Fibroblast of skin of left quadriceps (primary cell): ENCODE results near the gene ACAT2.
"Not testable (repeated sequence)": the region's sequence is repeated elsewhere in the genome, so short reads cannot be mapped to it uniquely, and the experiment has no call there.

ENCODE experiments used
- DNase-seq, 2 experiments: peaks; one replicate each; pipeline ENCODE4 v3.0.0-alpha.2; 2013; ENCODE audit warnings: low read depth in 2 of 2

ACAT2 gene

GRCh38 chr6:159761873-159762680, at the start of gene ACAT2:
TSS of gene ACAT2 (plus strand) at chr6:159762045. CDS start at chr6:159762088, 43 bp downstream.
- DNase-seq, result peak; percentile 90

GRCh38 chr6:159712389-159712788, 49.5 kb upstream of the ACAT2 start:
- not testable (repeated sequence) for DNase-seq

GRCh38 chr6:159713984-159714383, 47.9 kb upstream of the ACAT2 start:
- DNase-seq, result no peak

- DNase-seq, result no peak
Observed at GRCh38 chr6:159714404-159714803, 47.4 kb upstream of the ACAT2 start.

- DNase-seq, result no peak
Observed at GRCh38 chr6:159715166-159715565, 46.7 kb upstream of the ACAT2 start.

- no peak for DNase-seq
Observed at GRCh38 chr6:159715605-159716004, 46.2 kb upstream of the ACAT2 start.

- DNase-seq, result peak; percentile 89 to 92
Observed at GRCh38 chr6:159716247-159717096, 45.4 kb upstream of the ACAT2 start.

- DNase-seq, result no peak
Observed at GRCh38 chr6:159718634-159719033, 43.2 kb upstream of the ACAT2 start.

- no peak for DNase-seq
Observed at GRCh38 chr6:159719287-159719686, 42.6 kb upstream of the ACAT2 start.

GRCh38 chr6:159720708-159721107, 41.1 kb upstream of the ACAT2 start:
- DNase-seq, result no peak

- DNase-seq, result not testable (repeated sequence)
Observed at GRCh38 chr6:159721981-159722380, 39.9 kb upstream of the ACAT2 start.

GRCh38 chr6:159722655-159723054, 39.2 kb upstream of the ACAT2 start:
- no peak for DNase-seq

- DNase-seq, result no peak
Observed at GRCh38 chr6:159723259-159723658, 38.6 kb upstream of the ACAT2 start.

- DNase-seq, result no peak
Observed at GRCh38 chr6:159724778-159725177, 37.1 kb upstream of the ACAT2 start.

- not testable (repeated sequence) for DNase-seq
Observed at GRCh38 chr6:159725208-159725607, 36.6 kb upstream of the ACAT2 start.

- DNase-seq, result peak in 1 of 2 experiments; percentile 37
Observed at GRCh38 chr6:159726255-159726917, 35.5 kb upstream of the ACAT2 start.

GRCh38 chr6:159726918-159727716, 34.7 kb upstream of the ACAT2 start, which contains the start of gene WTAP:
TSS of gene WTAP (plus strand) at chr6:159727506. CDS start at chr6:159736266, 8,760 bp downstream.
- DNase-seq, result peak; percentile 89

- no peak for DNase-seq
Observed at GRCh38 chr6:159727717-159728445, 34.0 kb upstream of the ACAT2 start.

- no peak for DNase-seq
Observed at GRCh38 chr6:159728531-159728964, 33.3 kb upstream of the ACAT2 start.

GRCh38 chr6:159729598-159730331, 32.1 kb upstream of the ACAT2 start:
- DNase-seq, result no peak
